Endometrial microvascular endothelial cells (primary cell): ENCODE data around the gene PAPPA2. TPM values are rescaled to one million over a fixed set of nuclear protein-coding genes. Genes with fewer than 3 reads are reported as not detected.
"Not testable (repeated sequence)": the region's sequence is repeated elsewhere in the genome, so short reads cannot be mapped to it uniquely, and the experiment has no call there.

Experiments
- in situ Hi-C: cut with HindIII; loops from 2 replicates; pipeline ENCODE4 v1.10.0; 2017; ENCODE audit warnings: low sequenced_read_pairs, low pct_unique_long_range_greater_than_20kb; ENCODE audit errors: inconsistent ontology term
- total RNA-seq: library from RNA; depleted of rRNA; stranded (reverse); fragments of >200 nt; gene quantifications from one replicate; pipeline ENCODE4 v1.2.3, GENCODE V29; 2015; ENCODE audit errors: inconsistent ontology term

The PAPPA2 gene
- total RNA-seq, 1 donor from 2014 or later, result not detected

- in situ Hi-C loops, result no loop called here
These were observed 80.6 kb downstream of the PAPPA2 start for GRCh38 chr1:176543360-176544129.

- in situ Hi-C loops, result no loop called here
These were observed 82.2 kb downstream of the PAPPA2 start for GRCh38 chr1:176545034-176545639.

GRCh38 chr1:176546825-176547224 lies 83.8 kb downstream of the PAPPA2 start:
- in situ Hi-C loops, result no loop called here

GRCh38 chr1:176551146-176551545 lies 88.2 kb downstream of the PAPPA2 start:
- in situ Hi-C loops, result no loop called here

- in situ Hi-C loops, result no loop called here
These were observed 89.4 kb downstream of the PAPPA2 start for GRCh38 chr1:176552217-176552991.

GRCh38 chr1:176552999-176553398 lies 90.0 kb downstream of the PAPPA2 start:
- in situ Hi-C loops, result no loop called here

GRCh38 chr1:176556288-176556687 lies 93.3 kb downstream of the PAPPA2 start:
- in situ Hi-C loops, result no loop called here

GRCh38 chr1:176557543-176558258 lies 94.7 kb downstream of the PAPPA2 start:
- in situ Hi-C loops, result no loop called here

GRCh38 chr1:176558561-176558960 lies 95.6 kb downstream of the PAPPA2 start:
- in situ Hi-C loops, result no loop called here

GRCh38 chr1:176559474-176559873 lies 96.5 kb downstream of the PAPPA2 start:
- in situ Hi-C loops, result no loop called here

- in situ Hi-C loops, result no loop called here
These were observed 96.9 kb downstream of the PAPPA2 start for GRCh38 chr1:176559878-176560277.

- in situ Hi-C loops, result no loop called here
These were observed 97.7 kb downstream of the PAPPA2 start for GRCh38 chr1:176560681-176561080.

GRCh38 chr1:176561761-176562160 lies 98.8 kb downstream of the PAPPA2 start:
- in situ Hi-C loops, result not testable (repeated sequence)

- in situ Hi-C loops, result no loop called here
These were observed 103.3 kb downstream of the PAPPA2 start for GRCh38 chr1:176566004-176566975.

GRCh38 chr1:176567190-176567794 lies 104.3 kb downstream of the PAPPA2 start:
- in situ Hi-C loops, result no loop called here

GRCh38 chr1:176568185-176568584 lies 105.2 kb downstream of the PAPPA2 start:
- in situ Hi-C loops, result no loop called here

GRCh38 chr1:176574756-176575155 lies 111.8 kb downstream of the PAPPA2 start:
- in situ Hi-C loops, result no loop called here

GRCh38 chr1:176575991-176576390 lies 113.0 kb downstream of the PAPPA2 start:
- in situ Hi-C loops, result no loop called here
